Measurements from ENCODE around the gene ATP2B2.

The ATP2B2 gene

GRCh38 chr3:10375296-10376053, 129.9 kb downstream of the ATP2B2 start:
- DNase-seq (ENCODE audit: low read depth) = no peak
- no peak overlapping the region for H3K4me3 ChIP-seq (ENCODE audit: low read depth, low read length)
- no peak for TF ChIP-seq CTCF (IDR thresholded peaks at IDR 0.05; ENCODE audit: low read depth, low read length, missing control alignments)

GRCh38 chr3:10374311-10374710, 131.1 kb downstream of the ATP2B2 start:
- no peak for DNase-seq (ENCODE audit: low read depth)
- H3K4me3 ChIP-seq (ENCODE audit: low read depth, low read length) = no peak overlapping the region
- no peak for TF ChIP-seq CTCF (IDR thresholded peaks at IDR 0.05; ENCODE audit: low read depth, low read length, missing control alignments)

GRCh38 chr3:10373686-10374261, 131.6 kb downstream of the ATP2B2 start:
- no peak for TF ChIP-seq CTCF (IDR thresholded peaks at IDR 0.05; ENCODE audit: low read depth, low read length, missing control alignments)
- no peak for DNase-seq (ENCODE audit: low read depth)
- no peak overlapping the region for H3K4me3 ChIP-seq (ENCODE audit: low read depth, low read length)

- TF ChIP-seq CTCF (IDR thresholded peaks at IDR 0.05; ENCODE audit: low read depth, low read length, missing control alignments) = no peak
- no peak for DNase-seq (ENCODE audit: low read depth)
- H3K4me3 ChIP-seq (ENCODE audit: low read depth, low read length) = no peak overlapping the region
Measured at GRCh38 chr3:10371789-10372188, 133.6 kb downstream of the ATP2B2 start.

- no peak overlapping the region for H3K4me3 ChIP-seq (ENCODE audit: low read depth, low read length)
- no peak for DNase-seq (ENCODE audit: low read depth)
- TF ChIP-seq CTCF (IDR thresholded peaks at IDR 0.05; ENCODE audit: low read depth, low read length, missing control alignments) = no peak
Measured at GRCh38 chr3:10371167-10371566, 134.2 kb downstream of the ATP2B2 start.

GRCh38 chr3:10370429-10370828, 135.0 kb downstream of the ATP2B2 start:
- DNase-seq (ENCODE audit: low read depth) = no peak
- TF ChIP-seq CTCF (IDR thresholded peaks at IDR 0.05; ENCODE audit: low read depth, low read length, missing control alignments) = no peak

GRCh38 chr3:10368512-10368911, 136.9 kb downstream of the ATP2B2 start:
- no peak overlapping the region for H3K4me3 ChIP-seq (ENCODE audit: low read depth, low read length)
- DNase-seq (ENCODE audit: low read depth) = no peak
- TF ChIP-seq CTCF (IDR thresholded peaks at IDR 0.05; ENCODE audit: low read depth, low read length, missing control alignments) = no peak

More at GRCh38 chr3:10370429-10370828, 135.0 kb downstream of the ATP2B2 start:
- H3K4me3 ChIP-seq (ENCODE audit: low read depth, low read length) = no peak overlapping the region
